ENCODE data around the gene LPCAT1. TPM values are rescaled to one million over a fixed set of nuclear protein-coding genes. Genes with fewer than 3 reads are reported as not detected.

Gene LPCAT1
- total RNA-seq, 2 donors from 2014 or later: 90.0 to 179 TPM

- ATAC-seq (no peak), DNase-seq (ENCODE audit: low spot score) (no peak)
- no peaks in the 10 kb centered on the region for H3K9me3 Mint-ChIP-seq
- no peaks in the 10 kb centered on the region for H3K27me3 Mint-ChIP-seq
- H3K36me3 Mint-ChIP-seq: no peaks in the 10 kb centered on the region
- peaks cover 5 to 16% of the 10 kb centered on the region in 2 donors for H3K4me1 Mint-ChIP-seq (ENCODE audit: low read depth in 2 of 2)
- H3K4me3 Mint-ChIP-seq: no peak overlapping the region
- peak overlapping the region in 1 of 2 donors; percentile 17 for H3K27ac Mint-ChIP-seq
These were observed 2.9 kb upstream of the LPCAT1 start for GRCh38 chr5:1526681-1527131.

- DNase-seq (ENCODE audit: low spot score) (no peak), ATAC-seq (no peak)
- Mint-ChIP-seq H3K36me3 (no peaks in the 10 kb centered on the region), H3K27me3 (no peaks in the 10 kb centered on the region), H3K27ac (peak overlapping the region in 1 of 2 donors; percentile 17), H3K4me3 (no peak overlapping the region), H3K9me3 (no peaks in the 10 kb centered on the region), H3K4me1 (ENCODE audit: low read depth in 2 of 2) (peaks cover 10 to 20% of the 10 kb centered on the region in 2 donors)
These were observed 2.5 kb upstream of the LPCAT1 start for GRCh38 chr5:1526190-1526631.

GRCh38 chr5:1525624-1526189, 1.9 kb upstream of the LPCAT1 start:
- H3K27ac Mint-ChIP-seq: peak overlapping the region in 1 of 2 donors; percentile 17
- H3K9me3 Mint-ChIP-seq: no peaks in the 10 kb centered on the region
- no peaks in the 10 kb centered on the region for H3K27me3 Mint-ChIP-seq
- ATAC-seq: no peak
- no peak for DNase-seq (ENCODE audit: low spot score)
- H3K4me3 Mint-ChIP-seq: no peak overlapping the region
- no peaks in the 10 kb centered on the region for H3K36me3 Mint-ChIP-seq
- H3K4me1 Mint-ChIP-seq (ENCODE audit: low read depth in 2 of 2): peaks cover 14 to 24% of the 10 kb centered on the region in 2 donors

GRCh38 chr5:1524799-1525623, 1.3 kb upstream of the LPCAT1 start:
- Mint-ChIP-seq H3K4me1 (ENCODE audit: low read depth in 2 of 2) (peaks cover 19 to 28% of the 10 kb centered on the region in 2 donors), H3K4me3 (peak overlapping the region; percentile 20), H3K36me3 (no peaks in the 10 kb centered on the region), H3K27me3 (no peaks in the 10 kb centered on the region), H3K9me3 (no peaks in the 10 kb centered on the region), H3K27ac (peak overlapping the region in 1 of 2 donors; percentile 37)
- DNase-seq (ENCODE audit: low spot score): no peak
- ATAC-seq: no peak

- DNase-seq (ENCODE audit: low spot score) (no peak), ATAC-seq (no peak)
- Mint-ChIP-seq H3K9me3 (no peaks in the 10 kb centered on the region), H3K4me3 (peak overlapping the region; percentile 20), H3K4me1 (ENCODE audit: low read depth in 2 of 2) (peaks cover 23 to 32% of the 10 kb centered on the region in 2 donors), H3K36me3 (no peaks in the 10 kb centered on the region), H3K27ac (peak overlapping the region in 1 of 2 donors; percentile 37), H3K27me3 (no peaks in the 10 kb centered on the region)
These were observed 680 bp upstream of the LPCAT1 start for GRCh38 chr5:1524481-1524798.

- ATAC-seq (peak; percentile 34 to 47), DNase-seq (ENCODE audit: low spot score) (peak; percentile 60)
- no peak overlapping the region for H3K27ac Mint-ChIP-seq
- H3K4me3 Mint-ChIP-seq: peak overlapping the region; percentile 96
- H3K9me3 Mint-ChIP-seq: no peaks in the 10 kb centered on the region
- no peaks in the 10 kb centered on the region for H3K36me3 Mint-ChIP-seq
- no peaks in the 10 kb centered on the region for H3K27me3 Mint-ChIP-seq
- peaks cover 33 to 42% of the 10 kb centered on the region in 2 donors for H3K4me1 Mint-ChIP-seq (ENCODE audit: low read depth in 2 of 2)
These were observed 324 bp downstream of the LPCAT1 start for GRCh38 chr5:1523480-1523792.

- Mint-ChIP-seq H3K4me1 (ENCODE audit: low read depth in 2 of 2) (peaks cover 34 to 45% of the 10 kb centered on the region in 2 donors), H3K36me3 (no peaks in the 10 kb centered on the region), H3K27me3 (no peaks in the 10 kb centered on the region), H3K27ac (peak overlapping the region; percentile 88 to 89), H3K9me3 (no peaks in the 10 kb centered on the region), H3K4me3 (peak overlapping the region; percentile 96)
- peak in 1 of 2 donors; percentile 5 for ATAC-seq
- DNase-seq (ENCODE audit: low spot score): peak; percentile 63
These were observed 920 bp downstream of the LPCAT1 start for GRCh38 chr5:1522601-1523479.

- H3K4me3 Mint-ChIP-seq: peak overlapping the region; percentile 96
- ATAC-seq (peak in 1 of 2 donors; percentile 1), DNase-seq (ENCODE audit: low spot score) (peak; percentile 75)
- peaks cover 40 to 54% of the 10 kb centered on the region in 2 donors for H3K4me1 Mint-ChIP-seq (ENCODE audit: low read depth in 2 of 2)
- no peaks in the 10 kb centered on the region for H3K27me3 Mint-ChIP-seq
- H3K36me3 Mint-ChIP-seq: no peaks in the 10 kb centered on the region
- H3K9me3 Mint-ChIP-seq: no peaks in the 10 kb centered on the region
- peak overlapping the region; percentile 88 to 89 for H3K27ac Mint-ChIP-seq
These were observed 1.8 kb downstream of the LPCAT1 start for GRCh38 chr5:1521671-1522600.

- no peaks in the 10 kb centered on the region for H3K36me3 Mint-ChIP-seq
- peak overlapping the region; percentile 88 to 89 for H3K27ac Mint-ChIP-seq
- peaks cover 50 to 63% of the 10 kb centered on the region in 2 donors for H3K4me1 Mint-ChIP-seq (ENCODE audit: low read depth in 2 of 2)
- peak overlapping the region; percentile 96 for H3K4me3 Mint-ChIP-seq
- no peaks in the 10 kb centered on the region for H3K9me3 Mint-ChIP-seq
- no peak for DNase-seq (ENCODE audit: low spot score)
- H3K27me3 Mint-ChIP-seq: no peaks in the 10 kb centered on the region
- no peak for ATAC-seq
These were observed 2.8 kb downstream of the LPCAT1 start for GRCh38 chr5:1520791-1521453.

- peak overlapping the region; percentile 61 for H3K4me3 Mint-ChIP-seq
These were observed 4.0 kb downstream of the LPCAT1 start for GRCh38 chr5:1519631-1520210.

GRCh38 chr5:1517838-1518237, 5.9 kb downstream of the LPCAT1 start:
- ATAC-seq: no peak
- H3K27ac Mint-ChIP-seq: peak overlapping the region; percentile 50 to 73

More at GRCh38 chr5:1519631-1520210, 4.0 kb downstream of the LPCAT1 start:
- H3K27me3 Mint-ChIP-seq: no peaks in the 10 kb centered on the region
- H3K27ac Mint-ChIP-seq: peak overlapping the region; percentile 23 to 88
- no peak for ATAC-seq
- H3K4me1 Mint-ChIP-seq (ENCODE audit: low read depth in 2 of 2): peaks cover 53 to 64% of the 10 kb centered on the region in 2 donors
- DNase-seq (ENCODE audit: low spot score): no peak
- no peaks in the 10 kb centered on the region for H3K9me3 Mint-ChIP-seq
- no peaks in the 10 kb centered on the region for H3K36me3 Mint-ChIP-seq

More at GRCh38 chr5:1517838-1518237, 5.9 kb downstream of the LPCAT1 start:
- no peaks in the 10 kb centered on the region for H3K36me3 Mint-ChIP-seq
- no peaks in the 10 kb centered on the region for H3K9me3 Mint-ChIP-seq
- no peak for DNase-seq (ENCODE audit: low spot score)
- H3K4me1 Mint-ChIP-seq (ENCODE audit: low read depth in 2 of 2): peaks cover 64 to 76% of the 10 kb centered on the region in 2 donors
- peak overlapping the region; percentile 61 for H3K4me3 Mint-ChIP-seq
- H3K27me3 Mint-ChIP-seq: no peaks in the 10 kb centered on the region
